HepG2 (cell line): ENCODE data around the gene RHOBTB3. TPM values are rescaled to one million over a fixed set of nuclear protein-coding genes. Genes with fewer than 3 reads are reported as not detected.

Experiments used
- CBFB ChIP-seq: sonication (generic); formaldehyde crosslinking; IDR thresholded peaks from 2 replicates; pipeline ENCODE4 v1.4.0; 2020; ENCODE audit warnings: missing genetic modification reagents
- CHD4 ChIP-seq: fragments of 200-600 bp; sonication (generic); IDR thresholded peaks from 2 replicates; pipeline ENCODE4 v1.7.0; 2017; ENCODE audit warnings: mild to moderate bottlenecking, low read length, borderline replicate concordance
- MTF2 ChIP-seq: sonication (generic); formaldehyde crosslinking; IDR thresholded peaks from 2 replicates; pipeline ENCODE4 v1.5.0; 2020; ENCODE audit warnings: missing genetic modification reagents, borderline replicate concordance
- PHF8 ChIP-seq: sonication (generic); formaldehyde crosslinking; IDR thresholded peaks from 2 replicates; pipeline ENCODE4 v1.5.0; 2020; ENCODE audit warnings: missing genetic modification reagents
- SIN3B ChIP-seq: fragments of 150-350 bp; IDR thresholded peaks from 2 replicates; pipeline ENCODE4 v1.6.1; 2014; ENCODE audit warnings: low read length
- ZFP36L1 ChIP-seq: sonication (generic); formaldehyde crosslinking; IDR thresholded peaks from 2 replicates; pipeline ENCODE4 v1.8.0; 2022; ENCODE audit warnings: mild to moderate bottlenecking, missing genetic modification reagents, moderate library complexity
- polyA plus RNA-seq, 8 experiments: library from polyadenylated mRNA; depleted of rRNA in 3 of 8; stranded (reverse) in 7 of 8; unstranded in 1 of 8; fragments of >200 nt; fragmentation: Illumina TruSeq in 4 of 8; extraction: Trizol in 4 of 8; gene quantifications; 2 replicates each; pipeline versions ENCODE4 v1.2.1 to v1.2.3, GENCODE V29; 2011 to 2016; ENCODE audit warnings: low read depth in 4 of 8, missing spikeins in 1 of 8, mixed read lengths in 1 of 8; ENCODE audit not compliant: insufficient read depth in 1 of 8
- total RNA-seq, 5 experiments: library from RNA; depleted of rRNA; stranded (reverse); fragments of >200 nt; fragmentation: Illumina TruSeq; extraction: Trizol; gene quantifications; 2 replicates each; pipeline ENCODE4 v1.2.3, GENCODE V29; 2016; ENCODE audit warnings: low read depth in 1 of 5
- TF ChIP-seq, protein P1 (sequence below): sonication (generic); formaldehyde crosslinking; IDR thresholded peaks from 2 replicates; pipeline ENCODE4 v1.5.1; 2020; ENCODE audit warnings: missing genetic modification reagents, mild to moderate bottlenecking, borderline replicate concordance
- TF ChIP-seq, protein P2 (sequence below): sonication (generic); formaldehyde crosslinking; IDR thresholded peaks from 2 replicates; pipeline ENCODE4 v1.4.0; 2020; ENCODE audit warnings: missing genetic modification reagents, borderline replicate concordance
- TF ChIP-seq, protein P3 (sequence below): sonication (generic); formaldehyde crosslinking; conservative IDR thresholded peaks from 2 replicates; pipeline ENCODE4 v1.5.0; 2020; ENCODE audit warnings: missing genetic modification reagents
- TF ChIP-seq, protein P4 (sequence below): sonication (generic); formaldehyde crosslinking; IDR thresholded peaks from 2 replicates; pipeline ENCODE4 v1.4.0; 2020; ENCODE audit warnings: missing genetic modification reagents
- TF ChIP-seq, protein P5 (sequence below): IDR thresholded peaks from 2 replicates; pipeline ENCODE4 v1.6.1; 2016; ENCODE audit warnings: low read depth, missing genetic modification reagents, missing compliant biosample characterization
- TF ChIP-seq, protein P6 (sequence below): IDR thresholded peaks from 2 replicates; pipeline ENCODE4 v1.6.1; 2016; ENCODE audit warnings: missing compliant biosample characterization, missing genetic modification reagents, borderline replicate concordance

The RHOBTB3 gene
- total and polyA plus RNA-seq, 2 of the 13 experiments (the other 11 are each of a cell fraction or from before 2014, with no cell fraction given), result 31.6 to 35.4 TPM

DNA sequence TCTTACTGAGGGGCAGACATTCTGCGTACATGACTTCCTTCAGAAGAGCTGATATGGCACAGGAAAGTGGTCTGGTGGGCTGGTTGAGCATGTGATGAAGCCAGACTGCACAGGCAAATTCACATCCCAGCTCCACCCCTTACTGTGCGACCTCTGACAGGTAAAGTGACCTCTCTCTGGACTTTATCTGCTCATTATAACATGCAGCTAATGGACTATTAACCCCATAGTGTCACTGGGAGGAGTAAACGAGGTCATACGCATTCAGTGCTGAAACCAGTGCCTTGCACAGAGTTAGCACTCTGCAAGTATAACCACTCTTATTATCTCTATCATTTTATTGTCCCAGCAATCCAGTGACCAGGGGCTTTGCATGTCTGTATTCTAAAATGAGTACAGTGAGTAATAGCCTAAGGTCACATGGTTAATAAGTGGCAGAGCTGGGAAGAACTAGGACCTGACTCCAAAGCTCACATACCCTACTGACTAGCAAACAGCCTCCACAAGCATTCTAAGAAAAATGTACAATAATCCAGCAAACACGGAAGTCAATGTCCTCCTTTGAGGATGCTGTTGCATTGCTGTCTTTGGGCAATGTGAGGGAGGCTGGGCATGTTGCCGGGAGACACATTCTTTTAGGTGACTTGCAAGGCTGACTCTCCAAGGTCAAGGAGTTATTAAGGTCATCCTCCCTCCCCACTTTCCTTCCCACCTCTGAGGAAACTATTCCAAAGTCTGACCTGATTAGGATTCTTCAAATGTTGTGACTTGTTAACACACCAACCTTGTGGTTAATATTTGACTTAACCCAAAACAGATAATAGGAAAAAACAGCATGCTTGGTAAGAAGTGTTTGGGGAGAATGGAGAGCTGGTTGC lies 72.4 kb downstream of the RHOBTB3 start (continued):
- TF ChIP-seq, protein P1, sequence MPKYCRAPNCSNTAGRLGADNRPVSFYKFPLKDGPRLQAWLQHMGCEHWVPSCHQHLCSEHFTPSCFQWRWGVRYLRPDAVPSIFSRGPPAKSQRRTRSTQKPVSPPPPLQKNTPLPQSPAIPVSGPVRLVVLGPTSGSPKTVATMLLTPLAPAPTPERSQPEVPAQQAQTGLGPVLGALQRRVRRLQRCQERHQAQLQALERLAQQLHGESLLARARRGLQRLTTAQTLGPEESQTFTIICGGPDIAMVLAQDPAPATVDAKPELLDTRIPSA, result no peak
- TF ChIP-seq, protein P2, sequence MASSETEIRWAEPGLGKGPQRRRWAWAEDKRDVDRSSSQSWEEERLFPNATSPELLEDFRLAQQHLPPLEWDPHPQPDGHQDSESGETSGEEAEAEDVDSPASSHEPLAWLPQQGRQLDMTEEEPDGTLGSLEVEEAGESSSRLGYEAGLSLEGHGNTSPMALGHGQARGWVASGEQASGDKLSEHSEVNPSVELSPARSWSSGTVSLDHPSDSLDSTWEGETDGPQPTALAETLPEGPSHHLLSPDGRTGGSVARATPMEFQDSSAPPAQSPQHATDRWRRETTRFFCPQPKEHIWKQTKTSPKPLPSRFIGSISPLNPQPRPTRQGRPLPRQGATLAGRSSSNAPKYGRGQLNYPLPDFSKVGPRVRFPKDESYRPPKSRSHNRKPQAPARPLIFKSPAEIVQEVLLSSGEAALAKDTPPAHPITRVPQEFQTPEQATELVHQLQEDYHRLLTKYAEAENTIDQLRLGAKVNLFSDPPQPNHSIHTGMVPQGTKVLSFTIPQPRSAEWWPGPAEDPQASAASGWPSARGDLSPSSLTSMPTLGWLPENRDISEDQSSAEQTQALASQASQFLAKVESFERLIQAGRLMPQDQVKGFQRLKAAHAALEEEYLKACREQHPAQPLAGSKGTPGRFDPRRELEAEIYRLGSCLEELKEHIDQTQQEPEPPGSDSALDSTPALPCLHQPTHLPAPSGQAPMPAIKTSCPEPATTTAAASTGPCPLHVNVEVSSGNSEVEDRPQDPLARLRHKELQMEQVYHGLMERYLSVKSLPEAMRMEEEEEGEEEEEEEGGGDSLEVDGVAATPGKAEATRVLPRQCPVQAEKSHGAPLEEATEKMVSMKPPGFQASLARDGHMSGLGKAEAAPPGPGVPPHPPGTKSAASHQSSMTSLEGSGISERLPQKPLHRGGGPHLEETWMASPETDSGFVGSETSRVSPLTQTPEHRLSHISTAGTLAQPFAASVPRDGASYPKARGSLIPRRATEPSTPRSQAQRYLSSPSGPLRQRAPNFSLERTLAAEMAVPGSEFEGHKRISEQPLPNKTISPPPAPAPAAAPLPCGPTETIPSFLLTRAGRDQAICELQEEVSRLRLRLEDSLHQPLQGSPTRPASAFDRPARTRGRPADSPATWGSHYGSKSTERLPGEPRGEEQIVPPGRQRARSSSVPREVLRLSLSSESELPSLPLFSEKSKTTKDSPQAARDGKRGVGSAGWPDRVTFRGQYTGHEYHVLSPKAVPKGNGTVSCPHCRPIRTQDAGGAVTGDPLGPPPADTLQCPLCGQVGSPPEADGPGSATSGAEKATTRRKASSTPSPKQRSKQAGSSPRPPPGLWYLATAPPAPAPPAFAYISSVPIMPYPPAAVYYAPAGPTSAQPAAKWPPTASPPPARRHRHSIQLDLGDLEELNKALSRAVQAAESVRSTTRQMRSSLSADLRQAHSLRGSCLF (CRISPR knock-in tag), result no peak
- TF ChIP-seq ZFP36L1, result no peak
- TF ChIP-seq, protein P3, sequence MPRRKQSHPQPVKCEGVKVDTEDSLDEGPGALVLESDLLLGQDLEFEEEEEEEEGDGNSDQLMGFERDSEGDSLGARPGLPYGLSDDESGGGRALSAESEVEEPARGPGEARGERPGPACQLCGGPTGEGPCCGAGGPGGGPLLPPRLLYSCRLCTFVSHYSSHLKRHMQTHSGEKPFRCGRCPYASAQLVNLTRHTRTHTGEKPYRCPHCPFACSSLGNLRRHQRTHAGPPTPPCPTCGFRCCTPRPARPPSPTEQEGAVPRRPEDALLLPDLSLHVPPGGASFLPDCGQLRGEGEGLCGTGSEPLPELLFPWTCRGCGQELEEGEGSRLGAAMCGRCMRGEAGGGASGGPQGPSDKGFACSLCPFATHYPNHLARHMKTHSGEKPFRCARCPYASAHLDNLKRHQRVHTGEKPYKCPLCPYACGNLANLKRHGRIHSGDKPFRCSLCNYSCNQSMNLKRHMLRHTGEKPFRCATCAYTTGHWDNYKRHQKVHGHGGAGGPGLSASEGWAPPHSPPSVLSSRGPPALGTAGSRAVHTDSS (CRISPR knock-in tag), result no peak
- TF ChIP-seq, protein P4, sequence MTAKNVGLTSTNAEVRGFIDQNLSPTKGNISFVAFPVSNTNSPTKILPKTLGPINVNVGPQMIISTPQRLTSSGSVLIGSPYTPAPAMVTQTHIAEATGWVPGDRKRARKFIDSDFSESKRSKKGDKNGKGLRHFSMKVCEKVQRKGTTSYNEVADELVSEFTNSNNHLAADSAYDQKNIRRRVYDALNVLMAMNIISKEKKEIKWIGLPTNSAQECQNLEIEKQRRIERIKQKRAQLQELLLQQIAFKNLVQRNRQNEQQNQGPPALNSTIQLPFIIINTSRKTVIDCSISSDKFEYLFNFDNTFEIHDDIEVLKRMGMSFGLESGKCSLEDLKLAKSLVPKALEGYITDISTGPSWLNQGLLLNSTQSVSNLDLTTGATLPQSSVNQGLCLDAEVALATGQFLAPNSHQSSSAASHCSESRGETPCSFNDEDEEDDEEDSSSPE (CRISPR knock-in tag), result no peak
- TF ChIP-seq SIN3B, result no peak
- no peak for TF ChIP-seq PHF8 (CRISPR knock-in tag)
- no peak for TF ChIP-seq MTF2 (CRISPR knock-in tag)
- TF ChIP-seq, protein P5, sequence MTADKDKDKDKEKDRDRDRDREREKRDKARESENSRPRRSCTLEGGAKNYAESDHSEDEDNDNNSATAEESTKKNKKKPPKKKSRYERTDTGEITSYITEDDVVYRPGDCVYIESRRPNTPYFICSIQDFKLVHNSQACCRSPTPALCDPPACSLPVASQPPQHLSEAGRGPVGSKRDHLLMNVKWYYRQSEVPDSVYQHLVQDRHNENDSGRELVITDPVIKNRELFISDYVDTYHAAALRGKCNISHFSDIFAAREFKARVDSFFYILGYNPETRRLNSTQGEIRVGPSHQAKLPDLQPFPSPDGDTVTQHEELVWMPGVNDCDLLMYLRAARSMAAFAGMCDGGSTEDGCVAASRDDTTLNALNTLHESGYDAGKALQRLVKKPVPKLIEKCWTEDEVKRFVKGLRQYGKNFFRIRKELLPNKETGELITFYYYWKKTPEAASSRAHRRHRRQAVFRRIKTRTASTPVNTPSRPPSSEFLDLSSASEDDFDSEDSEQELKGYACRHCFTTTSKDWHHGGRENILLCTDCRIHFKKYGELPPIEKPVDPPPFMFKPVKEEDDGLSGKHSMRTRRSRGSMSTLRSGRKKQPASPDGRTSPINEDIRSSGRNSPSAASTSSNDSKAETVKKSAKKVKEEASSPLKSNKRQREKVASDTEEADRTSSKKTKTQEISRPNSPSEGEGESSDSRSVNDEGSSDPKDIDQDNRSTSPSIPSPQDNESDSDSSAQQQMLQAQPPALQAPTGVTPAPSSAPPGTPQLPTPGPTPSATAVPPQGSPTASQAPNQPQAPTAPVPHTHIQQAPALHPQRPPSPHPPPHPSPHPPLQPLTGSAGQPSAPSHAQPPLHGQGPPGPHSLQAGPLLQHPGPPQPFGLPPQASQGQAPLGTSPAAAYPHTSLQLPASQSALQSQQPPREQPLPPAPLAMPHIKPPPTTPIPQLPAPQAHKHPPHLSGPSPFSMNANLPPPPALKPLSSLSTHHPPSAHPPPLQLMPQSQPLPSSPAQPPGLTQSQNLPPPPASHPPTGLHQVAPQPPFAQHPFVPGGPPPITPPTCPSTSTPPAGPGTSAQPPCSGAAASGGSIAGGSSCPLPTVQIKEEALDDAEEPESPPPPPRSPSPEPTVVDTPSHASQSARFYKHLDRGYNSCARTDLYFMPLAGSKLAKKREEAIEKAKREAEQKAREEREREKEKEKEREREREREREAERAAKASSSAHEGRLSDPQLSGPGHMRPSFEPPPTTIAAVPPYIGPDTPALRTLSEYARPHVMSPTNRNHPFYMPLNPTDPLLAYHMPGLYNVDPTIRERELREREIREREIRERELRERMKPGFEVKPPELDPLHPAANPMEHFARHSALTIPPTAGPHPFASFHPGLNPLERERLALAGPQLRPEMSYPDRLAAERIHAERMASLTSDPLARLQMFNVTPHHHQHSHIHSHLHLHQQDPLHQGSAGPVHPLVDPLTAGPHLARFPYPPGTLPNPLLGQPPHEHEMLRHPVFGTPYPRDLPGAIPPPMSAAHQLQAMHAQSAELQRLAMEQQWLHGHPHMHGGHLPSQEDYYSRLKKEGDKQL (CRISPR knock-in tag), result no peak
- TF ChIP-seq CHD4, result peak; percentile 52; the same call in 1 of the 2 replicates
- TF ChIP-seq, protein P6, sequence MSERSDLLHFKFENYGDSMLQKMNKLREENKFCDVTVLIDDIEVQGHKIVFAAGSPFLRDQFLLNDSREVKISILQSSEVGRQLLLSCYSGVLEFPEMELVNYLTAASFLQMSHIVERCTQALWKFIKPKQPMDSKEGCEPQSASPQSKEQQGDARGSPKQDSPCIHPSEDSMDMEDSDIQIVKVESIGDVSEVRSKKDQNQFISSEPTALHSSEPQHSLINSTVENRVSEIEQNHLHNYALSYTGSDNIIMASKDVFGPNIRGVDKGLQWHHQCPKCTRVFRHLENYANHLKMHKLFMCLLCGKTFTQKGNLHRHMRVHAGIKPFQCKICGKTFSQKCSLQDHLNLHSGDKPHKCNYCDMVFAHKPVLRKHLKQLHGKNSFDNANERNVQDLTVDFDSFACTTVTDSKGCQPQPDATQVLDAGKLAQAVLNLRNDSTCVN, result no peak
- 0 out of 2 replicates have a peak, but pooled peaks have one; percentile 21 for TF ChIP-seq CBFB (CRISPR knock-in tag)
